Measurements from ENCODE around the gene NEU2. TPM values are rescaled to one million over a fixed set of nuclear protein-coding genes. Genes with fewer than 3 reads are reported as not detected.
"Not testable (repeated sequence)": the region's sequence is repeated elsewhere in the genome, so short reads cannot be mapped to it uniquely, and the experiment has no call there.

The NEU2 gene
- polyA plus RNA-seq, 3 donors, result not detected

- peak overlapping the region in 3 of 7 donors; percentile 47 to 79 (median 61) for H3K27ac Mint-ChIP-seq
- Histone ChIP-seq H3K9me3 (replicated peaks in 1 of 2; ENCODE audit: control insufficient read depth in 1 of 2, insufficient read depth in 1 of 2, low read length in 2 of 2) (no peaks in the 10 kb centered on the region), H3K4me1 (ENCODE audit: control insufficient read depth in 1 of 2, insufficient read depth in 2 of 2, low read length in 2 of 2) (peaks cover 7 to 13% of the 10 kb centered on the region in 2 donors), H4K20me1 (ENCODE audit: insufficient read depth, low read length) (peaks cover 5% of the 10 kb centered on the region), H3K27ac (ENCODE audit: low read depth in 1 of 2, low read length in 2 of 2) (no peak overlapping the region), H3K9ac (ENCODE audit: insufficient read depth, low read length, poor library complexity, severe bottlenecking) (no peak overlapping the region), H3K27me3 (ENCODE audit: control insufficient read depth in 2 of 2, insufficient read depth in 2 of 2, low read length in 2 of 2) (no peaks in the 10 kb centered on the region), H2AFZ (ENCODE audit: insufficient read depth, low read depth, low read length, poor library complexity, severe bottlenecking) (peak overlapping the region; percentile 41), H3K36me3 (replicated peaks in 1 of 2; ENCODE audit: control insufficient read depth in 1 of 2, insufficient read depth in 2 of 2, low read length in 2 of 2) (no peaks in the 10 kb centered on the region), H3K4me3 (replicated peaks in 1 of 3; ENCODE audit: low read depth in 2 of 3, low read length in 3 of 3) (no peak overlapping the region), H3K4me2 (replicated peaks; ENCODE audit: extremely low read depth, low read length, poor library complexity, severe bottlenecking) (no peak overlapping the region), H3K79me2 (ENCODE audit: insufficient read depth, low read length) (no peaks in the 10 kb centered on the region)
- peak; percentile 45 to 70 (median 65) for DNase-seq
- 51% methylated on average over 22 of the region's 24 CpGs for WGBS (ENCODE audit: insufficient coverage)
- intact Hi-C loops (cut with micrococcal nuclease), result loop anchor here in 1 of 2 donors (10.0 kb wide), 1 partner anchor 197 kb away; no protein-coding TSS in a partner anchor
- H3K4me1 Mint-ChIP-seq, result peaks cover 18% of the 10 kb centered on the region
- no peaks in the 10 kb centered on the region for H3K9me3 Mint-ChIP-seq
- no peak for TF ChIP-seq CTCF (IDR thresholded peaks at IDR 0.05)
- no peaks in the 10 kb centered on the region for H3K36me3 Mint-ChIP-seq
- peak overlapping the region; percentile 5 to 51 for H3K4me3 Mint-ChIP-seq
- peaks cover 8 to 12% (median 12%) of the 10 kb centered on the region in 3 donors for H3K27me3 Mint-ChIP-seq (ENCODE audit: low read depth in 3 of 3)
These were observed 19.0 kb downstream of the NEU2 start for GRCh38 chr2:233051241-233052149.

DNA sequence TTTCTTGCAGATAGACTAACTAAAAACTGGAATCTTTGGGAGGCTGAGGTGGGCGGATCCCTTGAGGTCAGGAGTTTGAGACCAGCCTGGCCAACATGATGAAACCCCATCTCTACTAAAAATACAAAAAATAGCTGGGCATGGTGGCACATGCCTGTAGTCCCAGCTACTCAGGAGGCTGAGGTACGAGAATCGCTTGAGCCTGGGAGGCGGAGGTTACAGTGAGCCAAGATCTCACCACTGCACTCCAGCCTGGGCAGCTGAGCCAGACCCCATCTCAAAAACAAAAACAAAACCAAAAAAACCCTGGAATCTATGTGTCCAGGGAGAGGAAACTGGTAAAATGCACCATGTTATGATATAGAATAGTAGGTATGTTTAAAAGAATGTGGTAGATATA, 20.0 kb downstream of the NEU2 start:
- H2AFZ ChIP-seq (ENCODE audit: insufficient read depth, low read depth, low read length, poor library complexity, severe bottlenecking); H3K27ac ChIP-seq (ENCODE audit: low read depth in 1 of 2, low read length in 2 of 2); H3K27me3 ChIP-seq (ENCODE audit: control insufficient read depth in 2 of 2, insufficient read depth in 2 of 2, low read length in 2 of 2); H3K27ac Mint-ChIP-seq; H3K9ac ChIP-seq (ENCODE audit: insufficient read depth, low read length, poor library complexity, severe bottlenecking); H3K4me3 ChIP-seq (replicated peaks in 1 of 3; ENCODE audit: low read depth in 2 of 3, low read length in 3 of 3); H3K36me3 ChIP-seq (replicated peaks in 1 of 2; ENCODE audit: control insufficient read depth in 1 of 2, insufficient read depth in 2 of 2, low read length in 2 of 2); H3K9me3 ChIP-seq (replicated peaks in 1 of 2; ENCODE audit: control insufficient read depth in 1 of 2, insufficient read depth in 1 of 2, low read length in 2 of 2); H3K9me3 Mint-ChIP-seq; H3K36me3 Mint-ChIP-seq; DNase-seq; H4K20me1 ChIP-seq (ENCODE audit: insufficient read depth, low read length); H3K79me2 ChIP-seq (ENCODE audit: insufficient read depth, low read length); H3K4me2 ChIP-seq (replicated peaks; ENCODE audit: extremely low read depth, low read length, poor library complexity, severe bottlenecking): not testable (repeated sequence)
- H3K4me1 Mint-ChIP-seq, result peaks cover 18% of the 10 kb centered on the region
- H3K4me1 ChIP-seq (ENCODE audit: control insufficient read depth in 1 of 2, insufficient read depth in 2 of 2, low read length in 2 of 2), result peaks cover 7 to 13% of the 10 kb centered on the region in 2 donors
- peak overlapping the region in 1 of 2 donors; percentile 49 for H3K4me3 Mint-ChIP-seq
- intact Hi-C loops (cut with micrococcal nuclease), result loop anchor here in 1 of 2 donors (10.0 kb wide), 1 partner anchor 198 kb away; no protein-coding TSS in a partner anchor
- WGBS (ENCODE audit: insufficient coverage), result 100% methylated on average over 3 of the region's 4 CpGs
- H3K27me3 Mint-ChIP-seq (ENCODE audit: low read depth in 3 of 3), result peaks cover 8 to 12% (median 12%) of the 10 kb centered on the region in 3 donors

Data from CD14-positive monocyte (primary cell).